ENCODE measurements around the gene NR5A1. TPM values are rescaled to one million over a fixed set of nuclear protein-coding genes. Genes with fewer than 3 reads are reported as not detected.

Gene NR5A1
- polyA plus RNA-seq, 2 of the 4 experiments (the other 2 are of a cell fraction) = not detected

DNA sequence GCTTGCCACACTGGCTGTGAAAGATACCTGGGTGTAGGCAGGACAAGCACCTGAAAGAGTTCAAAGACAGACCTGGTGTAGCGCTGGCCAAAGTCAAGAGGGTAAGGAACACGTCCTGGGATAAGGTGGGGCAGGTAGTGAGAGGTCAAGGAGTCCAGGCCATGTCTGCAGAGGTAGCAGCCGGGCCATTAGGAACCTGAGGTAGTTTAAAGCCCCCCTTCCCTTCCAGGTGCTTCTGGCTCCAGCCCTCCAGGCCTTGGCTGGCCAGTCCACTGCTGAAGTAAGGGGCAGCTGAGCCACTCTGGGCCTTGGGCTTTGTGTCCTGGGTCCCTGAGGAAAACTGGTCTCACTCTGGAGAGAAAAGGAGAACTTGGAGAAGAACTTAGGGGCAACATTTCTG lies 13.9 kb upstream of the NR5A1 start:
- no peaks in the 10 kb centered on the region for H3K4me1 ChIP-seq
- H3K9me3 ChIP-seq = no peaks in the 10 kb centered on the region
- no peak overlapping the region for H3K4me3 ChIP-seq
- TF ChIP-seq, protein P1, sequence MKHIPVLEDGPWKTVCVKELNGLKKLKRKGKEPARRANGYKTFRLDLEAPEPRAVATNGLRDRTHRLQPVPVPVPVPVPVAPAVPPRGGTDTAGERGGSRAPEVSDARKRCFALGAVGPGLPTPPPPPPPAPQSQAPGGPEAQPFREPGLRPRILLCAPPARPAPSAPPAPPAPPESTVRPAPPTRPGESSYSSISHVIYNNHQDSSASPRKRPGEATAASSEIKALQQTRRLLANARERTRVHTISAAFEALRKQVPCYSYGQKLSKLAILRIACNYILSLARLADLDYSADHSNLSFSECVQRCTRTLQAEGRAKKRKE (CRISPR knock-in tag; IDR thresholded peaks at IDR 0.05; ENCODE audit: low read depth) = no peak
- 81% methylated on average over 3 of the region's 3 CpGs for WGBS (ENCODE audit: missing lambda C conversion rate)
- FAIRE-seq (no peak), ATAC-seq (no peak), DNase-seq (ENCODE audit: low read depth in 1 of 2, low spot score in 1 of 2) (no peak)
- no peak overlapping the region for H3K4me2 ChIP-seq
- CTCF ChIA-PET = interaction anchor here (0.9 to 11.5 kb wide), 2 partner anchors 16 to 31 kb away, joined by 3 to 99 read pairs; no protein-coding TSS in a partner anchor
- POLR2A ChIA-PET = no interaction called here
- no peak overlapping the region for H3K27ac ChIP-seq

DNA sequence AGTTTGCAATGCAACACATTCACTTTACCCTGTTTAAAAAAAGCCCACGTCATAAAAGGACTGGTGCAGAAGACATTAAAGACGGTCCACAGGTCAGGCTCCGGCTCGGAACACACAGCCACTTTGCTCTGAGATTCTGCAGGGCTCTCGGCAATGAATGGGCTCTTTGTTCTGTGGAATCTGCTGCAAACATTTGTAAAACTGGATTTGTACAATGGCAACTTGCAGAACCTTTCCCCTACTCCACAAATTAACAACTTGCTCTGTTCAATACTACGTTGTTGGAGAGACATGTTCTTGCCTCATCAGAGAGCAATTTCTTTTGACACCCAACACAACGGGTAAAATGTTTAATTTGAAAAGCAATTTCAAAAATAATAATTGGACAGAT lies 13.0 kb upstream of the NR5A1 start:
- CTCF ChIA-PET = interaction anchor here (11.5 kb wide), 1 partner anchor 17 kb away, joined by 99 read pairs; no protein-coding TSS in a partner anchor
- TF ChIP-seq, protein P2, sequence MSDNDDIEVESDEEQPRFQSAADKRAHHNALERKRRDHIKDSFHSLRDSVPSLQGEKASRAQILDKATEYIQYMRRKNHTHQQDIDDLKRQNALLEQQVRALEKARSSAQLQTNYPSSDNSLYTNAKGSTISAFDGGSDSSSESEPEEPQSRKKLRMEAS (IDR thresholded peaks at IDR 0.05) = no peak
- TF ChIP-seq, protein P3, sequence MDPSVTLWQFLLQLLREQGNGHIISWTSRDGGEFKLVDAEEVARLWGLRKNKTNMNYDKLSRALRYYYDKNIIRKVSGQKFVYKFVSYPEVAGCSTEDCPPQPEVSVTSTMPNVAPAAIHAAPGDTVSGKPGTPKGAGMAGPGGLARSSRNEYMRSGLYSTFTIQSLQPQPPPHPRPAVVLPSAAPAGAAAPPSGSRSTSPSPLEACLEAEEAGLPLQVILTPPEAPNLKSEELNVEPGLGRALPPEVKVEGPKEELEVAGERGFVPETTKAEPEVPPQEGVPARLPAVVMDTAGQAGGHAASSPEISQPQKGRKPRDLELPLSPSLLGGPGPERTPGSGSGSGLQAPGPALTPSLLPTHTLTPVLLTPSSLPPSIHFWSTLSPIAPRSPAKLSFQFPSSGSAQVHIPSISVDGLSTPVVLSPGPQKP (IDR thresholded peaks at IDR 0.05; ENCODE audit: low read depth, low read length) = no peak
- TF ChIP-seq MAZ (IDR thresholded peaks at IDR 0.05; ENCODE audit: borderline replicate concordance, low read depth, low read length) = no peak
- no peak for TF ChIP-seq POLR2AphosphoS2 (conservative IDR thresholded peaks at IDR 0.05; ENCODE audit: low read length)
- TF ChIP-seq POLR2A (IDR thresholded peaks at IDR 0.05; ENCODE audit: low read length) = no peak
- TF ChIP-seq, protein P4, sequence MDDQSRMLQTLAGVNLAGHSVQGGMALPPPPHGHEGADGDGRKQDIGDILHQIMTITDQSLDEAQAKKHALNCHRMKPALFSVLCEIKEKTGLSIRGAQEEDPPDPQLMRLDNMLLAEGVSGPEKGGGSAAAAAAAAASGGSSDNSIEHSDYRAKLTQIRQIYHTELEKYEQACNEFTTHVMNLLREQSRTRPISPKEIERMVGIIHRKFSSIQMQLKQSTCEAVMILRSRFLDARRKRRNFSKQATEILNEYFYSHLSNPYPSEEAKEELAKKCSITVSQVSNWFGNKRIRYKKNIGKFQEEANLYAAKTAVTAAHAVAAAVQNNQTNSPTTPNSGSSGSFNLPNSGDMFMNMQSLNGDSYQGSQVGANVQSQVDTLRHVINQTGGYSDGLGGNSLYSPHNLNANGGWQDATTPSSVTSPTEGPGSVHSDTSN (IDR thresholded peaks at IDR 0.05) = no peak
- no peak for TF ChIP-seq KDM1A (IDR thresholded peaks at IDR 0.05; ENCODE audit: low read depth)
- H3K4me1 ChIP-seq = no peaks in the 10 kb centered on the region

DNA sequence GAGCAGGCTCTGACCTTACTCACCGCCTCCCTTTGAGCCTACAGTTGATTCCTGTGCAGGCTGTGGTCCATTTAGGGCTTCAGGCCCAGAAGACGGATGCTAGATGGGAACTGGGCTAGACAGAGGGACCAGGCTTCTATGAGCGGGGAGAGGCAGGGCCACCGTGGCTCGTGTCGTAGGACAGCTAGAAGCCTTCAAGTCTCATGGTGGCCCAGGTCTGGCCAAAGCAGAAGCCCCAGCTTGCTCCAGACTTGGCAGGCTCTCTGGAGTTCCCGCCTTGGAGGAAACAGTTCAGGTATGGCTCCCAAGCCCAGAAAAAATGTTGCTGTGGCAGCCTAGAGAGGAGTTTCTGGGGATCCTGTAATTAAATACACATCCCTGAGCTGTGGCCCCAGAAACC lies 10.9 kb upstream of the NR5A1 start:
- Histone ChIP-seq H3K4me2 (no peak overlapping the region), H3K9me3 (no peaks in the 10 kb centered on the region), H3K27ac (no peak overlapping the region), H3K4me3 (no peak overlapping the region), H3K4me1 (no peaks in the 10 kb centered on the region)
- FAIRE-seq = no peak
- ATAC-seq = no peak
- TF ChIP-seq NPAS2 (CRISPR knock-in tag; IDR thresholded peaks at IDR 0.05; ENCODE audit: borderline replicate concordance) = no peak
- no peak for TF ChIP-seq GATA3 (IDR thresholded peaks at IDR 0.05; ENCODE audit: borderline replicate concordance)
- no peak for TF ChIP-seq JUNB (IDR thresholded peaks at IDR 0.05)
- TF ChIP-seq, protein P5, sequence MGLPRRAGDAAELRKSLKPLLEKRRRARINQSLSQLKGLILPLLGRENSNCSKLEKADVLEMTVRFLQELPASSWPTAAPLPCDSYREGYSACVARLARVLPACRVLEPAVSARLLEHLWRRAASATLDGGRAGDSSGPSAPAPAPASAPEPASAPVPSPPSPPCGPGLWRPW (IDR thresholded peaks at IDR 0.05) = no peak
- no peak for TF ChIP-seq EHMT2 (IDR thresholded peaks at IDR 0.05; ENCODE audit: low read depth)
- no peak for TF ChIP-seq TFCP2L1 (CRISPR knock-in tag; IDR thresholded peaks at IDR 0.05)
- no peak for TF ChIP-seq FOXS1 (CRISPR knock-in tag; IDR thresholded peaks at IDR 0.05)
- no peak for TF ChIP-seq CEBPB (IDR thresholded peaks at IDR 0.05)
- no peak for TF ChIP-seq HOXA7 (CRISPR knock-in tag; IDR thresholded peaks at IDR 0.05)
- no peak for TF ChIP-seq RNF2 (IDR thresholded peaks at IDR 0.05; ENCODE audit: borderline replicate concordance, low read depth)
- no peak for TF ChIP-seq KDM1A (IDR thresholded peaks at IDR 0.05; ENCODE audit: low read depth)
- TF ChIP-seq PHF8 (IDR thresholded peaks at IDR 0.05; ENCODE audit: borderline replicate concordance, low read depth) = no peak
- TF ChIP-seq, protein P6, sequence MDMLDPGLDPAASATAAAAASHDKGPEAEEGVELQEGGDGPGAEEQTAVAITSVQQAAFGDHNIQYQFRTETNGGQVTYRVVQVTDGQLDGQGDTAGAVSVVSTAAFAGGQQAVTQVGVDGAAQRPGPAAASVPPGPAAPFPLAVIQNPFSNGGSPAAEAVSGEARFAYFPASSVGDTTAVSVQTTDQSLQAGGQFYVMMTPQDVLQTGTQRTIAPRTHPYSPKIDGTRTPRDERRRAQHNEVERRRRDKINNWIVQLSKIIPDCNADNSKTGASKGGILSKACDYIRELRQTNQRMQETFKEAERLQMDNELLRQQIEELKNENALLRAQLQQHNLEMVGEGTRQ (IDR thresholded peaks at IDR 0.05) = no peak
- no peak for TF ChIP-seq ZFP36 (IDR thresholded peaks at IDR 0.05; ENCODE audit: borderline replicate concordance, partially characterized antibody)
- TF ChIP-seq, protein P7, sequence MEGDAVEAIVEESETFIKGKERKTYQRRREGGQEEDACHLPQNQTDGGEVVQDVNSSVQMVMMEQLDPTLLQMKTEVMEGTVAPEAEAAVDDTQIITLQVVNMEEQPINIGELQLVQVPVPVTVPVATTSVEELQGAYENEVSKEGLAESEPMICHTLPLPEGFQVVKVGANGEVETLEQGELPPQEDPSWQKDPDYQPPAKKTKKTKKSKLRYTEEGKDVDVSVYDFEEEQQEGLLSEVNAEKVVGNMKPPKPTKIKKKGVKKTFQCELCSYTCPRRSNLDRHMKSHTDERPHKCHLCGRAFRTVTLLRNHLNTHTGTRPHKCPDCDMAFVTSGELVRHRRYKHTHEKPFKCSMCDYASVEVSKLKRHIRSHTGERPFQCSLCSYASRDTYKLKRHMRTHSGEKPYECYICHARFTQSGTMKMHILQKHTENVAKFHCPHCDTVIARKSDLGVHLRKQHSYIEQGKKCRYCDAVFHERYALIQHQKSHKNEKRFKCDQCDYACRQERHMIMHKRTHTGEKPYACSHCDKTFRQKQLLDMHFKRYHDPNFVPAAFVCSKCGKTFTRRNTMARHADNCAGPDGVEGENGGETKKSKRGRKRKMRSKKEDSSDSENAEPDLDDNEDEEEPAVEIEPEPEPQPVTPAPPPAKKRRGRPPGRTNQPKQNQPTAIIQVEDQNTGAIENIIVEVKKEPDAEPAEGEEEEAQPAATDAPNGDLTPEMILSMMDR (IDR thresholded peaks at IDR 0.05) = no peak
- TF ChIP-seq FOSB (CRISPR knock-in tag; IDR thresholded peaks at IDR 0.05) = no peak
- ChIA-PET CTCF (interaction anchor here (0.8 to 2.8 kb wide), 2 partner anchors 9 to 18 kb away, joined by 3 to 14 read pairs; no protein-coding TSS in a partner anchor), POLR2A (no interaction called here)
- no peak for DNase-seq (ENCODE audit: low read depth in 1 of 2, low spot score in 1 of 2)
- 94% methylated on average over 7 of the region's 7 CpGs for WGBS (ENCODE audit: missing lambda C conversion rate)

More for the DNA sequence above, 13.0 kb upstream of the NR5A1 start:
- FAIRE-seq (no peak), ATAC-seq (no peak), DNase-seq (ENCODE audit: low read depth in 1 of 2, low spot score in 1 of 2) (no peak)
- Histone ChIP-seq H3K4me3 (no peak overlapping the region), H3K27ac (no peak overlapping the region), H3K4me2 (no peak overlapping the region), H3K9me3 (no peaks in the 10 kb centered on the region)
- POLR2A ChIA-PET = no interaction called here
- WGBS (ENCODE audit: missing lambda C conversion rate) = 83% methylated on average over 7 of the region's 7 CpGs

Data from A549 (cell line).